GM12872 (cell line): ENCODE measurements around the gene AP3M1.

ENCODE experiments used
- CTCF ChIP-seq: IDR thresholded peaks from 3 replicates; pipeline ENCODE4 v1.5.1; 2011; ENCODE audit warnings: low read depth, mild to moderate bottlenecking, low read length, moderate library complexity; ENCODE audit not compliant: insufficient read depth

AP3M1 gene

DNA sequence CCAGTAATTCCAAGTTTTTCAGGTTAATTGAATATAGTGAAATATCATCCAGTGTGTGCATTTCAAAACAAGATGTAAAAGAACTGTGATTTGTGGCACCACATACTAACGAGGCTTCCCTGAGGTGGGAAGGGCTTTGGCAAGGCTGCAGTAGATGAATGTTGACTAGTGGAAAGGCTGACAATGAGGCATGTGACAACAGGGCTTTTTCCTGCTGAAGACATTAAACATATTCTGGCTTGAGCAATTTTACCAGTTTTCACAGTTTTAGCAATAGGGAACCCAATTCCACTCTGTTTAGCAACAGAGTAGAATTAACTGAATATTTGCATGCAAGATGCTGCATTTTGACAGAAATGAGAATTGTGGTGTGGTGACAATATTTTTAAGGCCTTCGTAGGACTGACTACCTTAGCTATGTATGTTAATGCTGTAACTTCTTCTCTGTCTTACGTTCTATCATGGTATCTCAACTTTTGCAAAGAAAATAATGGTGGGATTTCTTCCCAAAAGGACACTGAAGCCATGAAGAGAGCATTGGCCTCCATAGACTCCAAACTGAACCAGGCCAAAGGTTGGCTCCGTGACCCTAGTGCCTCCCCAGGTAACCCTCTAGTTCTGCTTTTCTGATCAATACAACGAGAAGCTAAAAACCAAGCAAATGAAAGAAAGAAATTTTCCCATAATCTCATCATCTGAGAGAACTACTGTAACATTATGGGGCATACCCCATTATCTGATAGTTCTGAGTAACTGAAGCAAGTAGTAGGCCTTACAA lies 68.5 kb downstream of the AP3M1 start:
- TF ChIP-seq CTCF: no peak

GRCh38 chr10:74081192-74081803 lies 69.3 kb downstream of the AP3M1 start:
- TF ChIP-seq CTCF: peak; percentile 84

DNA sequence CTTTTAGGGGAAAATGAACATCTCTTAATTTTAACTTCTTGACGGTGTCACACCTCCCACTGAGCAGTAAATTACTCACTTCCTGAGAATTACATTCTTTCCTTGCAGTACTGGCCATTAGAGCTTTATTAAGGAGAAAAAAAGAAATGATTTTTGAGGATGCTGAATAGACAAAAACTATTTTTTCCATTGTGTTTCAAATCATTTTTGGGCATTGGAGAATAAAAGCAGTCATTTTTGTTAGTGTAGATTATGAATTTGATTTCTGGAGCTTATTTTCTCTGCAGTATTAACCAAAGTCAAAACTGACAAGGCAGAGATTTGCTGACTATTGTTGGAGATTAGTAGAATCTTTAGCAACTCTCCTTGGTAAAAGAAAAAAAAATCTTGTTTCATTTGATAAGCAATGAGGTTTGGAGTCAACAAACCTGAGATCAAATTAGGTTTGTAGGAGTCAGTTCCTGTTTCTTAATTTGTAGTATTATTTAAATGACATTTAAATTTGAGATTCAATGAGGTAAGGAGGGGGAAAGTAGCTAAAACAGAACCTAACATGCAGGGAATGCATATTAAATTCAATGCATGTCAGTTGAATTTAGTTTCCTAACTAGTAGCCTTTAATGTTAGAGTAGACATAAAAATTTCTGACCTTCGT lies 70.6 kb downstream of the AP3M1 start:
- TF ChIP-seq CTCF: no peak

DNA sequence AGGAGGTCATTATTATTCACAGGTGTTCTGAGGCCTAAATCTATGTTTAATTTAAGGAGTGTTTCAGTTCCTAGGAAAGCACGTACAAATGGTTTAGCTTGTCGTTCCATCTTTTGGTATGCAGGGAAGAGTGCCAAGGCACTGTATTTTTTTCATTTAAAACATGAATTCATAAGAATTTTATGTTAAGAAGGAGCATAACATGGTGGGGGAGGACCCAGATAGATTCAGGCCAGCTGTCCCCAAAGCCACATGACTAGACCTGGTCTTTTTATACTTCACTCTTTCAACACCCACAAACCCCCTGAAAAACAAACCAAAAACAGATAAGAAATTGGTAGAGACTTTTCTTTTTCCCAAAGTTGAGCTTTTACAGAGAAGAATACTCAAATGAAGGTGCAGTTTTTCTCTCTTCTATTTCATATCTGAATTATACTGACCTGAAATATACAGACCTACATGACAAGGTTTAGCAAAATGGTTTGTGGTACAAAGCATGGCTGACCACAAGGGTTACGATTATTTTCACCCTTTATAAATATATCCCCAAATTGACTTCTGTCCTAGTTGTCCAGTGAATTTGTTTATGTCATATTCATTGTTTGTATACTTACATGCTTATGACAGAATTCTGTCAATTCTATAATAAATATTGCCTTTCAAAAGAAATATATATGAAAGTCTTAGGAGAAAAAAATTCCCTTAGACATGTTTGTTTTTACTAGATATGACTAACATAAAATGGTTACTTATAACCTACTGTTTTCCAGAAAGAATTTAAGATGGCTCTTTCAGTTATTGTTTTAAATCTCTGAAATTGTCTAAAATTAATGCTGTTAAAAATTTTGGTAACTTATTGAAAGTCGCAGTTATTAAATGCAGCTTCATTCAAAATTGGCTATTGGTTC lies 71.3 kb downstream of the AP3M1 start:
- no peak for TF ChIP-seq CTCF

DNA sequence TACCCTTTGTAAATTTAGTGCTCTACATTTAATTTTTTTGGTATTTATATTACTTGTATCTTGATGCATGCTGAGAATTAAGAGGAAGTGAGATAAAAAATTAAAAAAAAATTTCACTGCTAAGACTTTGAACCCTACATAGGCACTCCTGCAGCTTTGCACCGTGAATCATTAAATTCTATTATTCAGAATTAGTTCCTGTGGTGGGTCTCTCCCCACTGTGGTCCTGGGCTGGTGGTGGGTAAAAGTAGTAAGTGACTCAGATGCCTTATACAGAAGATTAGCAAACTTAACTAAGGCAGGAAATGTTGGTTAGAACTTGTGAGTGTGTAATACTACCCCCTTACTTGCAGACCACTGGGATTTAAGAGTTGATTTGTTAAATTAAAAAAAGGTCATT lies 72.6 kb downstream of the AP3M1 start:
- TF ChIP-seq CTCF: no peak

GRCh38 chr10:74077416-74077815 lies 73.2 kb downstream of the AP3M1 start:
- TF ChIP-seq CTCF: no peak

GRCh38 chr10:74076961-74077360 lies 73.7 kb downstream of the AP3M1 start:
- no peak for TF ChIP-seq CTCF
